Neuron (in vitro differentiated cells): ENCODE data around the gene SAMD10.
"Not testable (repeated sequence)": the region's sequence is repeated elsewhere in the genome, so short reads cannot be mapped to it uniquely, and the experiment has no call there.

Experiments used
- H2AFZ ChIP-seq: one replicate; pipeline ENCODE4 v1.6.1; 2013; ENCODE audit warnings: low read depth, mild to moderate bottlenecking, inconsistent platforms, low read length, moderate library complexity
- H3K27me3 ChIP-seq: one replicate; pipeline ENCODE4 v1.6.1; 2013; ENCODE audit warnings: low read length; ENCODE audit not compliant: insufficient read depth
- H3K36me3 ChIP-seq: one replicate; pipeline ENCODE4 v1.6.1; 2013; ENCODE audit warnings: low read length; ENCODE audit not compliant: insufficient read depth
- H3K4me1 ChIP-seq: one replicate; pipeline ENCODE4 v1.6.1; 2013; ENCODE audit warnings: low read length; ENCODE audit not compliant: insufficient read depth
- H3K4me3 ChIP-seq: 2 replicates; pipeline ENCODE4 v1.5.1; 2013; ENCODE audit warnings: mild to moderate bottlenecking, low read length, moderate library complexity
- H3K9me3 ChIP-seq: one replicate; pipeline ENCODE4 v1.6.1; 2013; ENCODE audit warnings: low read length

SAMD10 gene

DNA sequence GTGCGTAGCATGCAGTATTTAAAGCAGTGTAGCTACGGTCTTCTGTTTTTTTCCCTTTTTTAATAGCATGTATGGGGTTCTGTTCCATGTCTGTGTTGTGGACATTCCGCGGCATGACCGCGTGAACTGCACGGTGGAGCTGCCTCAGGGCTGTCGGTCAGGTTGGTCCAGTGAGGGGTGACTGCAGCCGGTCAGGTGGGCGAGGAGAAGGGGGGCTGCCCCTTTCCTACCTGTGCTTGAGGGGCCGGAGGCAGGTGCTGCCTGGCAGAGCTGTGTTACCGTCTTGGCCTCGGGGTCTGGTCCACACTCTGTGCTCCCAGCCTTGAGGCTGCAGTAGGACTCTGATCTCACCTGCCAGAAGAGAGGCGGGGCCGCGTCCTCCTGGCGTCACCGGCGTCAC lies 47.7 kb downstream of the SAMD10 start:
- Histone ChIP-seq H3K4me3 (no peak overlapping the region), H3K9me3 (peaks cover 2% of the 10 kb centered on the region), H3K36me3 (peaks cover 80% of the 10 kb centered on the region), H2AFZ (no peak overlapping the region), H3K4me1 (no peaks in the 10 kb centered on the region), H3K27me3 (no peaks in the 10 kb centered on the region)

DNA sequence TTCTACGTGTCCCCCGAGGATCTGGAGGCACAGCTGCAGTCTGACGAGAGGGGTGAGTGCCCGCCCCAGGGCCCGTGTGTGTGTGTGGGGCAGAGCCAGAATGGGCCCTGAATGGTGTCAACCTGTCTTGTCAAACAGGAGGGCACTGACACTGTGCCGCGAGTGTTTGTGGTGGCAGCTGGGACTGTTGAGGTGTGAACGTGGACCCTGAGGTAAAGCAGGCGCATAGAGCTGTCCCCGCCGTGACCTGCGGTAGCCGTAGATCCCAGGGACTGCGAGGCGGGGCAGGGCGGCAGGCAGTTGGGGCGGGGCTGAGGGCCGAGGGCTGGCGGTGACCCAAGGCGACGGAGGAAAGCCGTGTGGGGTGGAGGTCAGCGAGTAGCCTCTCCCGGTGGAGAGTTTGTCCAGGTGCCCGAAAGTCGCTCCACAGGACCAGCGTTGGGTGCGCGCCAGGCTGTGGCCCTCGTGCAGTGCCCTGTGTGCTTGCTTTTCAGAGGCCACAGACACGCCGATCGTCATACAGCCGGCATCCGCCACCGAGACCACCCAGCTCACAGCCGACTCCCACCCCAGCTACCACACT lies 48.4 kb downstream of the SAMD10 start:
- Histone ChIP-seq H3K36me3 (peaks cover 82% of the 10 kb centered on the region), H3K9me3 (peaks cover 2% of the 10 kb centered on the region), H3K4me3 (no peak overlapping the region)

DNA sequence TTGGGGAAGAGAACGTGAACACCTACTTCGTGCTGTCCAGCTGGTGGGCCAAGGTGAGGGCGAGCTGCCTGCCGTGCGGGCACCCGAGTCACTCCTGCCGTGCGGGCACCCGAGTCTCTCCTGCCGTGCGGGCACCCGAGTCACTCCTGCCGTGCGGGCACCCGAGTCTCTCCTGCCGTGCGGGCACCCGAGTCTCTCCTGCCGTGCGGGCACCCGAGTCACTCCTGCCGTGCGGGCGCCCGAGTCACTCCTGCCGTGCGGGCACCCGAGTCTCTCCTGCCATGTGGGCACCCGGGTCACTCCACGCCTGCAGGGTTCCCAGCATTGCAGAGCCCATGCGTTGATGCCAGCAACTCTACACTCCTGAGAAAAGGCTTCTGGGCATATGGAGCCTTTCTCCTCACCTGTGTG lies 50.0 kb downstream of the SAMD10 start:
- not testable (repeated sequence) for H3K9me3 ChIP-seq, H3K4me1 ChIP-seq, H2AFZ ChIP-seq, H3K4me3 ChIP-seq, H3K27me3 ChIP-seq
- H3K36me3 ChIP-seq, result peaks cover 67% of the 10 kb centered on the region

More for the DNA sequence above, 48.4 kb downstream of the SAMD10 start:
- H3K4me1 ChIP-seq, result no peaks in the 10 kb centered on the region
- H3K27me3 ChIP-seq, result no peaks in the 10 kb centered on the region
- H2AFZ ChIP-seq, result no peak overlapping the region

DNA sequence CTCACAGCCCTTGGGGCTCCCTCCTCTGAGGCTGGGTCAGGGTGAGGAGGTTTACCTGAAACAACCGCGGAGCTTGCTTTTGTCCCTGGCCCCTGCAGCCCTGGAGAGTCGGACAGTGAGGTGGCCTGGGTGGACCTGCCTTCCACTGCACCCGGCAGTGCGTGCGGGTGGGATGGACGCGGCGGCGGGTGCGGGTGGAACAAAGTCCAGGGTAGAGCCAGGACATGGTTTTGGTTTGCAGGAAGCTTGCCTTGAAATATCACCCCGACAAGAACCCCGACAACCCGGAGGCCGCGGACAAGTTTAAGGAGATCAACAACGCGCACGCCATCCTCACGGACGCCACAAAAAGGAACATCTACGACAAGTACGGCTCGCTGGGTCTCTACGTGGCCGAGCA lies 50.4 kb downstream of the SAMD10 start:
- no peak overlapping the region for H2AFZ ChIP-seq
- H3K9me3 ChIP-seq, result peaks cover 2% of the 10 kb centered on the region
- H3K4me1 ChIP-seq, result no peaks in the 10 kb centered on the region
- no peaks in the 10 kb centered on the region for H3K27me3 ChIP-seq
- peaks cover 65% of the 10 kb centered on the region for H3K36me3 ChIP-seq
- H3K4me3 ChIP-seq, result no peak overlapping the region

DNA sequence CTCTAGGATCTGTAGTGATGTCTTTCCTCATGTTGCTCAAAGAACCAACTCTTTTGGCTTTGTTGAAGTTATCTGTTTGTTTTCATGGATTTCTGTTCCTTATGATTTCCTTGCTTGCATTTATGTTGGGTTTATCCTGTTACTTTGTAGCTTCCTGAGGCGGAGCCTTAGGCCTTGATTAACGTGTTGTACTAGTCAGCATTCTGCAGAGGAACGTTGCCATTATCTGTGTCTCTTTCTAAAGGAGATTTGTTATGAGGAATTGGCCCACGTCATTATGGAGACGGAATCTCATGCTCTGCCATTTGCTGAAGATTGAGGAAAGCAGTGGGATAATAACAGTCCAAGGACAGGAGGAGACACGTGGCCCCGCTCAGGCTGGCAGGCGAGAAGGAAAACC lies 53.1 kb downstream of the SAMD10 start:
- Histone ChIP-seq H3K27me3 (no peaks in the 10 kb centered on the region), H3K4me3 (no peak overlapping the region), H3K4me1 (no peaks in the 10 kb centered on the region), H3K36me3 (peaks cover 45% of the 10 kb centered on the region), H2AFZ (no peak overlapping the region), H3K9me3 (no peaks in the 10 kb centered on the region)

DNA sequence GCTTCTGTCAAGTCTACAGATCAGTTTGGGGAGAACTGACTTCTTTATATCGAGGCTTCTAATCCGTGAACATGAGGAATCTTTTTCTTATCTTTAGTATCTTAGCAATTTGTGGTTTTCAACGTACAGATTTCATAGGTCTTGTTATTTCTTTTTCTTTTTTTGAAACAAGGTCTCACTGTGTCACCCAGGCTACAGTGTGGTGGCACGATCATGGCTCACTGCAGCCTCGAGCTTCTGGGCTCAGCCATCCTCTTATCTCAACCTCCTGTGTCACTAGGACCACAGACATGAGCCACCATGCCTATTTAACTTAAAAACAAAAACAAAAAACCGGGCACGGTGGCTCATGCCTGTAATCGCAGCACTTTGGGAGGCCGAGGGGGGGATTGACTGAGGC lies 55.2 kb downstream of the SAMD10 start:
- H3K4me1 ChIP-seq, result no peaks in the 10 kb centered on the region

More for the DNA sequence above, 55.2 kb downstream of the SAMD10 start:
- Histone ChIP-seq H3K27me3 (no peaks in the 10 kb centered on the region), H2AFZ (no peak overlapping the region), H3K4me3 (no peak overlapping the region), H3K9me3 (no peaks in the 10 kb centered on the region), H3K36me3 (peaks cover 31% of the 10 kb centered on the region)
